Activated naive CD8-positive, alpha-beta T cell treated with anti-CD3 and anti-CD28 coated beads for 36 hours (primary cell): ENCODE measurements around the gene SPTSSA. TPM values are rescaled to one million over a fixed set of nuclear protein-coding genes. Genes with fewer than 3 reads are reported as not detected.
A peak's percentile ranks its signal among the peaks of the same experiment; 100 is the strongest.
"Not testable (repeated sequence)": the region's sequence is repeated elsewhere in the genome, so short reads cannot be mapped to it uniquely, and the experiment has no call there.

Experiments
- DNase-seq: peaks from one replicate; pipeline ENCODE4 v3.0.0; 2021
- H3K27ac Mint-ChIP-seq: one replicate; pipeline ENCODE4 v1.8.0; 2022; ENCODE audit warnings: mild to moderate bottlenecking, moderate library complexity, mixed read lengths
- H3K27me3 Mint-ChIP-seq: one replicate; pipeline ENCODE4 v1.8.0; 2022; ENCODE audit warnings: mild to moderate bottlenecking, mixed read lengths
- H3K36me3 Mint-ChIP-seq: one replicate; pipeline ENCODE4 v1.8.0; 2021; ENCODE audit warnings: mild to moderate bottlenecking, mixed read lengths
- H3K4me1 Mint-ChIP-seq: one replicate; pipeline ENCODE4 v1.8.0; 2021; ENCODE audit warnings: mixed read lengths
- H3K4me3 Mint-ChIP-seq: one replicate; pipeline ENCODE4 v1.8.0; 2022; ENCODE audit warnings: mild to moderate bottlenecking, moderate library complexity, mixed read lengths
- H3K9me3 Mint-ChIP-seq: one replicate; pipeline ENCODE4 v1.8.0; 2022; ENCODE audit warnings: mixed read lengths
- total RNA-seq, 2 experiments: library from RNA; stranded (reverse); gene quantifications; one replicate each; pipeline ENCODE4 v1.2.3, GENCODE V29; 2021

The SPTSSA gene
- 10 to 100 TPM; 13.0 to 13.5 TPM for total RNA-seq

- no peaks in the 10 kb centered on the region for H3K27me3 Mint-ChIP-seq
- peak within 1 kb of the TSS; percentile 87 for H3K27ac Mint-ChIP-seq
- peak within 1 kb of the TSS; percentile 95 for H3K4me3 Mint-ChIP-seq
- no peaks in the 10 kb centered on the region for H3K36me3 Mint-ChIP-seq
- no peaks in the 10 kb centered on the region for H3K9me3 Mint-ChIP-seq
- DNase-seq, result peak; percentile 92
- H3K4me1 Mint-ChIP-seq, result peaks cover 11% of the 10 kb centered on the region
These were observed at the start of gene SPTSSA for GRCh38 chr14:34462132-34462893. TSS of gene SPTSSA (minus strand) at chr14:34462240. CDS start at chr14:34462207, 33 bp downstream.

GRCh38 chr14:34507884-34508283 is 45.8 kb upstream of the SPTSSA start:
- no peaks in the 10 kb centered on the region for H3K4me1 Mint-ChIP-seq
- no peak overlapping the region for H3K27ac Mint-ChIP-seq
- H3K4me3 Mint-ChIP-seq, result no peak overlapping the region
- no peaks in the 10 kb centered on the region for H3K9me3 Mint-ChIP-seq
- no peaks in the 10 kb centered on the region for H3K27me3 Mint-ChIP-seq
- H3K36me3 Mint-ChIP-seq, result no peaks in the 10 kb centered on the region
- DNase-seq, result no peak

GRCh38 chr14:34507459-34507858 is 45.4 kb upstream of the SPTSSA start:
- no peaks in the 10 kb centered on the region for H3K9me3 Mint-ChIP-seq
- H3K27ac Mint-ChIP-seq, result no peak overlapping the region
- H3K36me3 Mint-ChIP-seq, result no peaks in the 10 kb centered on the region
- H3K4me1 Mint-ChIP-seq, result no peaks in the 10 kb centered on the region
- no peaks in the 10 kb centered on the region for H3K27me3 Mint-ChIP-seq
- DNase-seq, result no peak
- no peak overlapping the region for H3K4me3 Mint-ChIP-seq

DNA sequence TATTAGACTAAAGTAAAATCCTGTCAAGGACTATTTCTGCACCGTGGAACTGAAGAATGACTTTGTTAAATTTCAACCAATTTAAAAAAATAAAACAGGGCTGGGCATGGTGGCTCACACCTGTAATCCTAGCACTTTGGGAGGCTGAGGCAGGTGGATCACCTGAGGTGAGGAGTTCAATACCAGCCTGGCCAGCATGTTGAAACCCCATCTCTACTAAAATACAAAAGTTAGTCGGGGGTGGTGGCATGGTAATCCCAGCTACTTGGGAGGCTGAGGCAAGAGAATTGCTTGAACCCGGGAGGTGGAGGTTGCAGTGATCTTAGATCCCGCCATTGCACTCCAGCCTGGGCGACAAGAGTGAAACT is 43.1 kb upstream of the SPTSSA start:
- not testable (repeated sequence) for H3K27ac Mint-ChIP-seq, H3K9me3 Mint-ChIP-seq, H3K4me1 Mint-ChIP-seq, DNase-seq, H3K36me3 Mint-ChIP-seq, H3K4me3 Mint-ChIP-seq, H3K27me3 Mint-ChIP-seq

GRCh38 chr14:34504027-34504426 is 42.0 kb upstream of the SPTSSA start:
- not testable (repeated sequence) for H3K4me3 Mint-ChIP-seq, H3K4me1 Mint-ChIP-seq, H3K9me3 Mint-ChIP-seq, H3K36me3 Mint-ChIP-seq, H3K27ac Mint-ChIP-seq, DNase-seq, H3K27me3 Mint-ChIP-seq

- Mint-ChIP-seq H3K9me3 (no peaks in the 10 kb centered on the region), H3K4me3 (no peak overlapping the region), H3K36me3 (no peaks in the 10 kb centered on the region), H3K4me1 (no peaks in the 10 kb centered on the region), H3K27ac (no peak overlapping the region), H3K27me3 (no peaks in the 10 kb centered on the region)
- no peak for DNase-seq
These were observed 40.6 kb upstream of the SPTSSA start for GRCh38 chr14:34502545-34503225.

GRCh38 chr14:34502001-34502400 is 40.0 kb upstream of the SPTSSA start:
- Mint-ChIP-seq H3K27me3 (no peaks in the 10 kb centered on the region), H3K4me1 (no peaks in the 10 kb centered on the region), H3K36me3 (no peaks in the 10 kb centered on the region), H3K4me3 (no peak overlapping the region), H3K9me3 (no peaks in the 10 kb centered on the region), H3K27ac (no peak overlapping the region)
- no peak for DNase-seq

- Mint-ChIP-seq H3K36me3 (no peaks in the 10 kb centered on the region), H3K9me3 (no peaks in the 10 kb centered on the region), H3K27me3 (no peaks in the 10 kb centered on the region), H3K4me1 (no peaks in the 10 kb centered on the region), H3K27ac (no peak overlapping the region), H3K4me3 (no peak overlapping the region)
- no peak for DNase-seq
These were observed 39.1 kb upstream of the SPTSSA start for GRCh38 chr14:34501004-34501580.

DNA sequence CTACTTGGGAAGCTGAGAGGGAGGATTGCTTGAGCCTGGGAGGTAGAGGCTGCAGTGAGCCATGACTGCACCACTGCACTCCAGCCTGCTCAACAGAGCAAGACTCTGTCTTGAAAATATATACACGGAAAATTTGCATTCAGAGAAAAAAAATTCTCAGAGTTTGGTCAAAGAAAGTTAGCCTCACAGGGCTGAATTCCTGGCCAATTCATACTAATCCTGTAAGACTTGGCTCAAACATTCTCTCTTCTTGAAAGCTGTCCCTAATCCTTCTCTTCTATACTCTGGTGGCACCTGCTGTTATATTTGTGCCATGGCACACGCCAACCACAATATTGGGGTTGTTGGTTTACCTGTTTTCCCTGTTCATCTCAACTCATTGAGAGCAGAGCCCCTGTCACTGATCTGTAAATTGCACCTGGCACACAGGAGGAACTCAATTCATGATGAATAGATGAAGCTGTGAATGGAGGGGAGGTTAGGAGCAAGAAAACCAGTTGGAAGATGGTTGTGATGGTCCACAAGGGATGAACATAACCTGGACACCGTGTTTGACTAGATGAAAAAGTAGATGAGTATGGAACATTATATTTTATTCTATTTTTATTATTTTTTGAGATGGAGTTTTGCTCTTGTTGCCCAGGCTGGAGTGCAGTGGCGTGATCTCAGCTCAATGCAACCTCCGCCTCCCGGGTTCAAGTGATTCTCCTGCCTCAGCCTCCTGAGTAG is 36.8 kb upstream of the SPTSSA start:
- DNase-seq, result no peak
- H3K4me3 Mint-ChIP-seq, result no peak overlapping the region
- H3K27me3 Mint-ChIP-seq, result no peaks in the 10 kb centered on the region
- no peak overlapping the region for H3K27ac Mint-ChIP-seq
- H3K36me3 Mint-ChIP-seq, result no peaks in the 10 kb centered on the region
- no peaks in the 10 kb centered on the region for H3K9me3 Mint-ChIP-seq
- no peaks in the 10 kb centered on the region for H3K4me1 Mint-ChIP-seq

- DNase-seq, result no peak
- Mint-ChIP-seq H3K9me3 (no peaks in the 10 kb centered on the region), H3K27ac (no peak overlapping the region), H3K36me3 (no peaks in the 10 kb centered on the region), H3K4me1 (no peaks in the 10 kb centered on the region), H3K4me3 (no peak overlapping the region), H3K27me3 (no peaks in the 10 kb centered on the region)
These were observed 34.9 kb upstream of the SPTSSA start for GRCh38 chr14:34496679-34497513.

DNA sequence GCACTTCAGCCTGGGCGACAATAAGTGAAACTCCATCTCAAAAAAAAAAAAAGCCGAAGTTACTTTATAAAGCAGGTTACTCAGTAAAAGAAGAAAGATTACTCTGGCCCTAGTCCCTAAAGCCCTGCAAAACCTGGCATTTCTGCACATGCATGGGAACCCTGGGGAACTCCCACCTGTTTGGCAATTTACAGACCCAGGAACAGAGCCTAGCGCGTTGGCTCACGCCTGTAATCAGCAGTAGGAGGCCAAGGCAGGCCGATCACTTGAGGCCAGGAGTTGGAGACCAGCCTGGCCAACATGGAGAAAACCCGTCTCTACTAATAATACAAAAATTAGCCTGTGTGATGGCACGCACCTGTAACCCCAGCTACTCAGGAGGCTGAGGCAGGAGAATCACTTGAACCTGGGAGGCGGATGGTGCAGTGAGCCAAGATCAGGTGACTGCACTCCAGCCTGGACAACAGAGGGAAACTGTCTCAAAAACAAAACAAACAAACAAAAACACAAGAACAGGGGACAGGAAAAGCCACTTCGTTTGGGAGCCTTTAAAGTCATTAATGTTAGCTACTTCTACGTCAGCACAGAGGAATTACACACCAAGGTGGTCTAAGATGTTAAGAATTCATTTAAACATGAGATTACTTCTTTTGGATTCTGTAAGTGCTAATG is 34.1 kb upstream of the SPTSSA start:
- no peaks in the 10 kb centered on the region for H3K9me3 Mint-ChIP-seq
- no peak overlapping the region for H3K27ac Mint-ChIP-seq
- H3K27me3 Mint-ChIP-seq, result no peaks in the 10 kb centered on the region
- H3K36me3 Mint-ChIP-seq, result no peaks in the 10 kb centered on the region
- no peak overlapping the region for H3K4me3 Mint-ChIP-seq
- no peak for DNase-seq
- no peaks in the 10 kb centered on the region for H3K4me1 Mint-ChIP-seq

DNA sequence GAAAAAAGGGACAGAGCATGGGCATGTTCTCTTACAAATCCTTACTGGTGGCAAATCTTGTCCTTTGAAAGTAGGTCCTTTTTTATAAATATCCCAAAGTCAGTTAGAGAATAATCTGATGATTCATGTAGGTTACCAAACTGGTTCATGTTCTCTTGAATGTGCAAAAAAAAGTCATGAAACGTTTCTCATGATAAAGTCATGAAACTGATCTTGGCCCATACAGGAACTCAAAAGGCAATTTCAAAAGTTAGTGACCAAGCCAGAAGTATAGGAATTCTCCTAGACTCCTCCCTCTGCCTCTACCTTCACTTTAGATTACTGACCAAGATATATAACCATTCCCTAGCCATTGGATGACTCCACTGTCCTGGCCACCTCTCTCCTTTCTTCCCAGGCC is 27.3 kb upstream of the SPTSSA start:
- Mint-ChIP-seq H3K27me3 (no peaks in the 10 kb centered on the region), H3K9me3 (no peaks in the 10 kb centered on the region), H3K36me3 (no peaks in the 10 kb centered on the region), H3K4me1 (no peaks in the 10 kb centered on the region), H3K27ac (no peak overlapping the region), H3K4me3 (no peak overlapping the region)
- DNase-seq, result no peak

DNA sequence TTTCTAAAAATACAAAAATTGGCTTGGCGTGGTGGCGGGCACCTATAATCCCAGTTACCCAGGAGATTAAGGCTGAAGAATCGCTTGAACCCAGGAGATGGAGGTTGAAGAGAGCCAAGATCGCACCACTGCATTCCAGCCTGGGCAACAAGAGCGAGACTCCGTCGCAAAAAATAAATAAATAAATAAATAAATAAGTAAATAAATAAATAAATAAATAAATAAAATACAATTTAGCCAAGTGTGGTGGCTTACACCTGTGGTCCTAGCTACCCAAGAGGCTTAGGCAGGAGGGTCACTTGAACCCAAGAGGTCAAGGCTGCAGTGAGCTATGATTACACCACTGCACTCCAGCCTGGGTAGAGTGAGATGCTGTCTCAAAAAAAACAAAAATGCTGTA is 26.5 kb upstream of the SPTSSA start:
- Mint-ChIP-seq H3K9me3 (no peaks in the 10 kb centered on the region), H3K4me1 (no peaks in the 10 kb centered on the region), H3K27me3 (no peaks in the 10 kb centered on the region), H3K36me3 (no peaks in the 10 kb centered on the region), H3K4me3 (no peak overlapping the region), H3K27ac (no peak overlapping the region)
- no peak for DNase-seq

DNA sequence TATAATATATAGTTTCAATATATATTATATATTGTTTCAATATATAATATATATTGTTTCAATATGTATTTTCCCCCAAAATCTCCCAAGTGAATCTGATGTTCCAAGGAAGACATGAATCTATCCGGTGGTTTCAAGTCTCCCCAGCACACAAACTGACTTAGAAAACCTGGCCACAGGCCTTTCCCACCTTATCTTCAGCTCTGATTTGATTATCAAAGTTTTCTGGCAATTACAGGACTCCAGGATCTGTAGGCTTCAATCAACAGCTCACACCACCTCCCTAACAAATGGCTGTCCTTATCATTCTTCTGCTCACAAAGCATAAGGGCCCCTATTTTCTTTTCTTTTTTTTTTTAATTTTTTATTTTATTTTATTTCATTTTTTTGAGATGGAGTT is 22.7 kb upstream of the SPTSSA start:
- Mint-ChIP-seq H3K36me3 (no peaks in the 10 kb centered on the region), H3K9me3 (no peaks in the 10 kb centered on the region), H3K27me3 (no peaks in the 10 kb centered on the region), H3K4me1 (no peaks in the 10 kb centered on the region), H3K4me3 (no peak overlapping the region), H3K27ac (no peak overlapping the region)
- no peak for DNase-seq
